Retinal pigment epithelial cell (primary cell): ENCODE measurements around the gene STAB2.

Experiments used
- DNase-seq: peaks from one replicate; pipeline ENCODE4 v3.0.0-alpha.2; 2010; ENCODE audit warnings: low read depth
- H3K4me3 ChIP-seq: 2 replicates; pipeline ENCODE4 v1.5.1; 2011; ENCODE audit warnings: mild to moderate bottlenecking, low read length, control low read depth, moderate library complexity
- TF ChIP-seq, protein P1 (sequence below): conservative IDR thresholded peaks from 2 replicates; pipeline ENCODE4 v1.5.1; 2011; ENCODE audit warnings: low read depth, low read length, control low read depth, inconsistent platforms

Gene STAB2

GRCh38 chr12:103735291-103735690, 148.2 kb downstream of the STAB2 start:
- no peak for DNase-seq
- H3K4me3 ChIP-seq: no peak overlapping the region
- TF ChIP-seq, protein P1, sequence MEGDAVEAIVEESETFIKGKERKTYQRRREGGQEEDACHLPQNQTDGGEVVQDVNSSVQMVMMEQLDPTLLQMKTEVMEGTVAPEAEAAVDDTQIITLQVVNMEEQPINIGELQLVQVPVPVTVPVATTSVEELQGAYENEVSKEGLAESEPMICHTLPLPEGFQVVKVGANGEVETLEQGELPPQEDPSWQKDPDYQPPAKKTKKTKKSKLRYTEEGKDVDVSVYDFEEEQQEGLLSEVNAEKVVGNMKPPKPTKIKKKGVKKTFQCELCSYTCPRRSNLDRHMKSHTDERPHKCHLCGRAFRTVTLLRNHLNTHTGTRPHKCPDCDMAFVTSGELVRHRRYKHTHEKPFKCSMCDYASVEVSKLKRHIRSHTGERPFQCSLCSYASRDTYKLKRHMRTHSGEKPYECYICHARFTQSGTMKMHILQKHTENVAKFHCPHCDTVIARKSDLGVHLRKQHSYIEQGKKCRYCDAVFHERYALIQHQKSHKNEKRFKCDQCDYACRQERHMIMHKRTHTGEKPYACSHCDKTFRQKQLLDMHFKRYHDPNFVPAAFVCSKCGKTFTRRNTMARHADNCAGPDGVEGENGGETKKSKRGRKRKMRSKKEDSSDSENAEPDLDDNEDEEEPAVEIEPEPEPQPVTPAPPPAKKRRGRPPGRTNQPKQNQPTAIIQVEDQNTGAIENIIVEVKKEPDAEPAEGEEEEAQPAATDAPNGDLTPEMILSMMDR: no peak

- H3K4me3 ChIP-seq: no peak overlapping the region
- TF ChIP-seq, protein P1: no peak
- no peak for DNase-seq
These were observed 149.5 kb downstream of the STAB2 start for GRCh38 chr12:103736572-103736971.

DNA sequence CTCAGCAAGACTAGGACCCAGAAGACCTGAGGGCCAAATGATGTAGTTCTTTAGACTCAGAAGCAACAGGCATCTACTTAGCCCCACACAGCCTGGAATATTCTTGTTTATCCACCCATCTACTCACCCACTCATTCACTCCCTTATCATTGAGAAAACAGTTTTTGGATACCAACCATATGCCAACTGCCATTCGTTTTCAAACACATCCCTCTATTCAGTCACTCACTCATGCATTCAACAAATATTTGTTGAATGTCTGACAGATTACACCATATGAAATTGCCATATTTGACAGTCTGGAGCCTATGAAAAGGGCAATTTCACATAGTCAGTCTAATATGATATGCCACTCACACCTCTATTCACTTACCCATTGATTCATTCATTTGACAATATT, 150.8 kb downstream of the STAB2 start:
- DNase-seq: no peak
- no peak overlapping the region for H3K4me3 ChIP-seq
- TF ChIP-seq, protein P1: no peak

DNA sequence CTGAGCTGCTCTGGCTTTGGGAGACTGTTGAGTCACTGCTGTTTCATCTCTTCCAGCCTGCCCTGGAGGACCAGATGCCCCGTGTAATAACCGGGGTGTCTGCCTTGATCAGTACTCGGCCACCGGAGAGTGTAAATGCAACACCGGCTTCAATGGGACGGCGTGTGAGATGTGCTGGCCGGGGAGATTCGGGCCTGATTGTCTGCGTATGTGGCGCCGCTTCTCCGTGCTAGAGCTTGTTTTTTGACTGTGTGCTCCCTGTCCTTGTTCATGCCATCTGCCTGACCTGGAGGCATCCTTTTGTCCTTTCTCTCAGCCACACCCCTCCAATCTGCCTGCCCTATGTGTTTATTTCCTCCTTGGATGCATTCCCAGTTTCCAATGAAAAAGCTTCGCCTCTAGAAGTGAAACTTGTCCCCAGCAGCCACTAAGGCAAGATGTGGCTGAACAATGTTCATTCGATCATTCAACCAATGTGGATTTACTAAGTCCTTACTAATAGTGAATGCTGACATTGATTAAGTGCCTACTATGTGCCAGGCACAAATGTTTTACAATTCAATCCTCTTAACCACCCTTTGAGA, 155.4 kb downstream of the STAB2 start:
- no peak for DNase-seq
- H3K4me3 ChIP-seq: no peak overlapping the region
- TF ChIP-seq, protein P1: no peak

GRCh38 chr12:103743788-103744187, 156.7 kb downstream of the STAB2 start:
- TF ChIP-seq, protein P1: no peak
- DNase-seq: no peak

GRCh38 chr12:103745962-103746361, 158.9 kb downstream of the STAB2 start:
- no peak for DNase-seq
- H3K4me3 ChIP-seq: no peak overlapping the region
- TF ChIP-seq, protein P1: no peak

More at GRCh38 chr12:103743788-103744187, 156.7 kb downstream of the STAB2 start:
- H3K4me3 ChIP-seq: no peak overlapping the region

DNA sequence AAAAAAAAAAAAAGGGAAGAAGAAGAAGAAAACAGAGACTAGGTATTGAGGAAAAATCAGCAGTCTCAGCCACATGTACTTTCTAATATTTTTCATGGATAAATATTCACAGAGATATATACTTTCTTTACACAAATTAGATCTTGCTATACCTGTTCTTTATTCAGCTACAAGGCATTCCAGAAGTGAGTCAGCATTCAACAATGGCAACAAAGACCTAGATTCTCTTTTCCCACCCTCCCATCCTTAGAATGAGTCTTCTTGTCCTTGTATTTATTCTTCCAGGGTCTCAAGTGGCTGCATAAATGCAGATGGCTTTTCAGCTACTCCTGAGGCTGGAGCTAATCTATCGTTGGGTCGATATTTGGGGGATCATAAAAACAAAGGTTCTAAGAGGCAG, 160.9 kb downstream of the STAB2 start:
- H3K4me3 ChIP-seq: no peak overlapping the region
- TF ChIP-seq, protein P1: no peak
- DNase-seq: no peak
